Measurements from ENCODE around the gene CASP12.

CASP12 gene

DNA sequence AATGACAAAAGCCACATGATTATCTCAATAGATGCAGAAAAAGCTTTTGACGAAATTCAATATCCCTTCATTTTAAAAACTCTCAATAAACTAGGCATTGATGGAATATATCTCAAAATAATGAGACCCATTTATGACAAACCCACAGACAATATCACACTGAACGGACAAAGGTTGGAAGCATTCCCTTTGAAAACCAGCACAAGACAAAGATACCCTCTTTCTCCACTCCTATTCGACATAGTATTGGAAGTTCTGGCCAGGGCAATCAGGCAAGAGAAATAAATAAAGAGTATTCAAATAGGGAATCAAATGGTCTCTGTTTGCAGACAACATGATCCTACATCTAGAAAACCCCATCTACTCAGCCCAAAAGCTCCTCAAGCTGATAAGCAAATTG, 52.0 kb downstream of the CASP12 start:
- TF ChIP-seq, protein P1, sequence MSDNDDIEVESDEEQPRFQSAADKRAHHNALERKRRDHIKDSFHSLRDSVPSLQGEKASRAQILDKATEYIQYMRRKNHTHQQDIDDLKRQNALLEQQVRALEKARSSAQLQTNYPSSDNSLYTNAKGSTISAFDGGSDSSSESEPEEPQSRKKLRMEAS (IDR thresholded peaks at IDR 0.05) = no peak
- TF ChIP-seq CREB1 (IDR thresholded peaks at IDR 0.05; ENCODE audit: low read depth) (no peak), NFIC (IDR thresholded peaks at IDR 0.05) (no peak)

DNA sequence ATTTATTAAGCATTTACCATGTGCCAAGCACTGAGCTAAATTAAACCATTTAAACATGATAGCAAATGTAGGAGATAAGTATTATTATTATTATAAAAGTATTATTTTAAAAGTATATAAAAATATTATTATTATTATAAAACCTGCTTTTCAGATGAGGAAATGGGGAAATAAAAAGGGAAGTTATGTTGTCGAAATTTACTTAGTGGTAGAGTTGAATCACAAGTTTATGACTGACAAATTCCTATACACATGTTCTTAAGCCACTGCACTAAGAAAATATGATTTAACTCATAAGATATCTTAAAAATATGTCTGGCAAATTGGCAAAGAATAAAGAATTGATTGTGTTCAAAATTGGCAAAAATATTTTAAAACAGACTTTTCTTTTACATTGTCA, 53.8 kb downstream of the CASP12 start:
- TF ChIP-seq TCF12 (IDR thresholded peaks at IDR 0.05; ENCODE audit: low read depth) (no peak), NFIC (IDR thresholded peaks at IDR 0.05) (no peak), EP300 (IDR thresholded peaks at IDR 0.05; ENCODE audit: borderline replicate concordance) (no peak), FOXM1 (IDR thresholded peaks at IDR 0.05; ENCODE audit: borderline replicate concordance, low read depth) (no peak), CEBPB (IDR thresholded peaks at IDR 0.05) (no peak), YY1 (IDR thresholded peaks at IDR 0.05; ENCODE audit: low read depth) (no peak), CREB1 (IDR thresholded peaks at IDR 0.05; ENCODE audit: low read depth) (no peak)
- TF ChIP-seq, protein P2, sequence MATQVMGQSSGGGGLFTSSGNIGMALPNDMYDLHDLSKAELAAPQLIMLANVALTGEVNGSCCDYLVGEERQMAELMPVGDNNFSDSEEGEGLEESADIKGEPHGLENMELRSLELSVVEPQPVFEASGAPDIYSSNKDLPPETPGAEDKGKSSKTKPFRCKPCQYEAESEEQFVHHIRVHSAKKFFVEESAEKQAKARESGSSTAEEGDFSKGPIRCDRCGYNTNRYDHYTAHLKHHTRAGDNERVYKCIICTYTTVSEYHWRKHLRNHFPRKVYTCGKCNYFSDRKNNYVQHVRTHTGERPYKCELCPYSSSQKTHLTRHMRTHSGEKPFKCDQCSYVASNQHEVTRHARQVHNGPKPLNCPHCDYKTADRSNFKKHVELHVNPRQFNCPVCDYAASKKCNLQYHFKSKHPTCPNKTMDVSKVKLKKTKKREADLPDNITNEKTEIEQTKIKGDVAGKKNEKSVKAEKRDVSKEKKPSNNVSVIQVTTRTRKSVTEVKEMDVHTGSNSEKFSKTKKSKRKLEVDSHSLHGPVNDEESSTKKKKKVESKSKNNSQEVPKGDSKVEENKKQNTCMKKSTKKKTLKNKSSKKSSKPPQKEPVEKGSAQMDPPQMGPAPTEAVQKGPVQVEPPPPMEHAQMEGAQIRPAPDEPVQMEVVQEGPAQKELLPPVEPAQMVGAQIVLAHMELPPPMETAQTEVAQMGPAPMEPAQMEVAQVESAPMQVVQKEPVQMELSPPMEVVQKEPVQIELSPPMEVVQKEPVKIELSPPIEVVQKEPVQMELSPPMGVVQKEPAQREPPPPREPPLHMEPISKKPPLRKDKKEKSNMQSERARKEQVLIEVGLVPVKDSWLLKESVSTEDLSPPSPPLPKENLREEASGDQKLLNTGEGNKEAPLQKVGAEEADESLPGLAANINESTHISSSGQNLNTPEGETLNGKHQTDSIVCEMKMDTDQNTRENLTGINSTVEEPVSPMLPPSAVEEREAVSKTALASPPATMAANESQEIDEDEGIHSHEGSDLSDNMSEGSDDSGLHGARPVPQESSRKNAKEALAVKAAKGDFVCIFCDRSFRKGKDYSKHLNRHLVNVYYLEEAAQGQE (IDR thresholded peaks at IDR 0.05; ENCODE audit: low read depth) = no peak

DNA sequence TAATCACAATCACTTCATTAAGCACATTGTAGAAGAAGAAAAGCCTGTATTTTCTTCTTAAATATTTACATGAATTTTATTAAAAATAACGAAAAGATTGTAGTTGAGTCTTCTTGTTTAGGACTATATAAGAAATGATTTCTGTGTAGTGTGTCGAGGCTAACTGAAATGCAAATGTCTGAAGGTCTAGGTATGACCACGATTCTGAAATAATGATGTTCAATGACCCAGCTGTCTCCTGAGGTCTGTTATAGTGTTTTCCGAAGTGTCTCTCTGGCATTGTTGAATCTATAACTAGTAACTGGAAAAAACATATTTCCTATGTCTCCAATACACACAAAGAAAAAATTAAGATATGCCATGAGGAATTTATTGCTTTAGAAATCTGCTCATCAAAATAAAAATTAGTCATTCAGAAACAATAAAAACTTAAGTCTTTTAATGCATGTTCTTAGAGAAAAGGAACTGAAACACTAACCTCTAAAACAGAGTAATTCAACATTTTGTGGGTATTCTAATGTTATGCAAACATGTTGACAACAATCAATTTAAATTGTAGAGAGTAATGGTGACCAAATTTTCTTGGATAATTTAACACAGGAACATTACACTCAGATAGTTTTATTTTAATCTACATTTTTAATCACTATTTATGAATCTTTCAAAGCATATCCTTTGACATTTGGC, 55.0 kb downstream of the CASP12 start:
- TF ChIP-seq TEAD4 (IDR thresholded peaks at IDR 0.05) = no peak
- TF ChIP-seq, protein P1 (IDR thresholded peaks at IDR 0.05) = no peak
- TF ChIP-seq, protein P2 (IDR thresholded peaks at IDR 0.05; ENCODE audit: low read depth) = no peak
- TF ChIP-seq FOXM1 (IDR thresholded peaks at IDR 0.05; ENCODE audit: borderline replicate concordance, low read depth) = no peak

DNA sequence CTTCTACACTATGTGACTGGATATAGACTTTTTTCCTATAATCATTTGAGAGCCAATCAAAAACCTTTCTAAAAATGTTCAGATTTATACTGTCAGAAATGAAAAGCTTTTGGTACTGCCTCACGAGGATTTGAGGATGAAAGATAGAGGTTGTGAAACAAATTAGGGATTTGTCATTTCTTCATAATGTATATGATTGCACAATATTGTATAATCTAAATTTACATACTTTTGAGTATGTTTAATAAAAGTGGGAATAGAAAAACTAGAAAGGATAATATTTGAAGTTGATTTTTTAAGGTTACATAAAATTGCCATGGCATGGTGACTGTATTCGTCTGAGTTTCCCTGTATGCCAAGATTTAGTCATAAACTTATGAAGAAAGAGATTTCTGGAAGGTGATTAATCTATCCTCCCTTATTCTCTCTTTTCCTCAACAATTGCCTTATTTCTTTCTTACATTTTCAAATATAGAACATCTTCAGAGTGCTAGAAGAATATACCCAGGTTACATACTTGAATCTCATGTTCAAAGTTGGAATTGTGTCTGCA, 56.2 kb downstream of the CASP12 start:
- TF ChIP-seq RAD21 (IDR thresholded peaks at IDR 0.05; ENCODE audit: low read depth) (no peak), EGR1 (IDR thresholded peaks at IDR 0.05) (no peak), EP300 (IDR thresholded peaks at IDR 0.05; ENCODE audit: borderline replicate concordance) (no peak), TCF12 (IDR thresholded peaks at IDR 0.05; ENCODE audit: low read depth) (no peak), CREB1 (IDR thresholded peaks at IDR 0.05; ENCODE audit: low read depth) (no peak), TAF1 (IDR thresholded peaks at IDR 0.05; ENCODE audit: low read depth) (no peak), YY1 (IDR thresholded peaks at IDR 0.05; ENCODE audit: low read depth) (no peak), ZBTB7A (IDR thresholded peaks at IDR 0.05; ENCODE audit: low read depth) (no peak), TEAD4 (IDR thresholded peaks at IDR 0.05) (no peak), FOXM1 (IDR thresholded peaks at IDR 0.05; ENCODE audit: borderline replicate concordance, low read depth) (no peak), CEBPB (IDR thresholded peaks at IDR 0.05) (no peak), NFIC (IDR thresholded peaks at IDR 0.05) (no peak)
- TF ChIP-seq, protein P3, sequence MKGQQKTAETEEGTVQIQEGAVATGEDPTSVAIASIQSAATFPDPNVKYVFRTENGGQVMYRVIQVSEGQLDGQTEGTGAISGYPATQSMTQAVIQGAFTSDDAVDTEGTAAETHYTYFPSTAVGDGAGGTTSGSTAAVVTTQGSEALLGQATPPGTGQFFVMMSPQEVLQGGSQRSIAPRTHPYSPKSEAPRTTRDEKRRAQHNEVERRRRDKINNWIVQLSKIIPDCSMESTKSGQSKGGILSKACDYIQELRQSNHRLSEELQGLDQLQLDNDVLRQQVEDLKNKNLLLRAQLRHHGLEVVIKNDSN (IDR thresholded peaks at IDR 0.05) = no peak
- TF ChIP-seq, protein P2 (IDR thresholded peaks at IDR 0.05; ENCODE audit: low read depth) = no peak
- TF ChIP-seq, protein P1 (IDR thresholded peaks at IDR 0.05) = no peak

DNA sequence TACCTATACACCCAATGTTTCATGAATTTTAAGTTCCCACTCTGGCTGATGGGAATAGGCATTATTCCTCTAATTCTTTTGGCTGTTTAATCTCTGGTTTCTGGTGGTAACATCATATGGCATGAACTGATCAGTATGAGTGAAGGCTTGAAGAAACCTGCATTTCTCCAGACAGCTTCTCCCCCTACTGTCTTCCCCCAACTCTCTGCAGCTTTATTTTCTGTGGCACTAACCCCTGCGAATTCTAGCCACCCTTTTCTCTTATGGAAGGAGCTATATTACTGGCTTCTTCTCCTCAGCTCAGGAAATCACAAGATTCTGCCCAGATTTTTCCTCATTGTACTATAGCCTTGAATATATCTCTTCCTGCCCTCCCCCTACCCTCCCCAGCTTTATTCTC, 57.1 kb downstream of the CASP12 start:
- TF ChIP-seq EP300 (IDR thresholded peaks at IDR 0.05; ENCODE audit: borderline replicate concordance) (no peak), TEAD4 (IDR thresholded peaks at IDR 0.05) (no peak), ZBTB7A (IDR thresholded peaks at IDR 0.05; ENCODE audit: low read depth) (no peak), FOXM1 (IDR thresholded peaks at IDR 0.05; ENCODE audit: borderline replicate concordance, low read depth) (no peak), YY1 (IDR thresholded peaks at IDR 0.05; ENCODE audit: low read depth) (no peak), CEBPB (IDR thresholded peaks at IDR 0.05) (no peak), EGR1 (IDR thresholded peaks at IDR 0.05) (no peak), TCF12 (IDR thresholded peaks at IDR 0.05; ENCODE audit: low read depth) (no peak), TAF1 (IDR thresholded peaks at IDR 0.05; ENCODE audit: low read depth) (no peak), RAD21 (IDR thresholded peaks at IDR 0.05; ENCODE audit: low read depth) (no peak), NFIC (IDR thresholded peaks at IDR 0.05) (no peak), CREB1 (IDR thresholded peaks at IDR 0.05; ENCODE audit: low read depth) (no peak)
- TF ChIP-seq, protein P3 (IDR thresholded peaks at IDR 0.05) = no peak
- TF ChIP-seq, protein P2 (IDR thresholded peaks at IDR 0.05; ENCODE audit: low read depth) = no peak
- TF ChIP-seq, protein P1 (IDR thresholded peaks at IDR 0.05) = no peak

Data from Ishikawa (cell line).